Measurements from ENCODE around the gene ZMYND8. TPM values are rescaled to one million over a fixed set of nuclear protein-coding genes. Genes with fewer than 3 reads are reported as not detected.
A peak's percentile ranks its signal among the peaks of the same experiment; 100 is the strongest.

The ZMYND8 gene
- total RNA-seq, 1 donor from 2014 or later, result 45.7 TPM

GRCh38 chr20:47354714-47355488 lies 1.6 kb downstream of the ZMYND8 start:
- peak overlapping the region; percentile 98 for H3K27ac ChIP-seq
- H3K36me3 ChIP-seq, result no peaks in the 10 kb centered on the region
- H3K4me3 ChIP-seq, result peak overlapping the region; percentile 37
- TF ChIP-seq CTCF (IDR thresholded peaks at IDR 0.05), result no peak
- no peaks in the 10 kb centered on the region for H3K27me3 ChIP-seq
- ATAC-seq (no peak), DNase-seq (no peak)
- H3K4me1 ChIP-seq, result peaks cover 100% of the 10 kb centered on the region
- H3K9me3 ChIP-seq, result no peaks in the 10 kb centered on the region
- intact Hi-C loops (cut with DNase I), result loop anchor here (5.0 kb wide), 1 partner anchor 38 kb away; no protein-coding TSS in a partner anchor

- ATAC-seq, result no peak
- DNase-seq, result no peak
- H3K27ac ChIP-seq, result peak overlapping the region; percentile 98
- no peaks in the 10 kb centered on the region for H3K36me3 ChIP-seq
- no peak for TF ChIP-seq CTCF (IDR thresholded peaks at IDR 0.05)
- peaks cover 100% of the 10 kb centered on the region for H3K4me1 ChIP-seq
- intact Hi-C loops (cut with DNase I), result no loop called here
- H3K4me3 ChIP-seq, result peak overlapping the region; percentile 37
- no peaks in the 10 kb centered on the region for H3K27me3 ChIP-seq
- H3K9me3 ChIP-seq, result no peaks in the 10 kb centered on the region
Measured at GRCh38 chr20:47354464-47354713, 2.1 kb downstream of the ZMYND8 start.

GRCh38 chr20:47353692-47354463 lies 2.6 kb downstream of the ZMYND8 start:
- H3K4me1 ChIP-seq, result peaks cover 100% of the 10 kb centered on the region
- H3K36me3 ChIP-seq, result no peaks in the 10 kb centered on the region
- H3K27ac ChIP-seq, result peak overlapping the region; percentile 98
- ATAC-seq, result no peak
- intact Hi-C loops (cut with DNase I), result no loop called here
- no peaks in the 10 kb centered on the region for H3K9me3 ChIP-seq
- H3K27me3 ChIP-seq, result no peaks in the 10 kb centered on the region
- no peak for TF ChIP-seq CTCF (IDR thresholded peaks at IDR 0.05)
- peak overlapping the region; percentile 37 for H3K4me3 ChIP-seq
- no peak for DNase-seq

- H3K36me3 ChIP-seq, result no peaks in the 10 kb centered on the region
- ATAC-seq, result no peak
- intact Hi-C loops (cut with DNase I), result no loop called here
- no peaks in the 10 kb centered on the region for H3K27me3 ChIP-seq
- H3K4me3 ChIP-seq, result peak overlapping the region; percentile 37
- H3K27ac ChIP-seq, result peak overlapping the region; percentile 98
- TF ChIP-seq CTCF (IDR thresholded peaks at IDR 0.05), result no peak
- peaks cover 100% of the 10 kb centered on the region for H3K4me1 ChIP-seq
- H3K9me3 ChIP-seq, result no peaks in the 10 kb centered on the region
- no peak for DNase-seq
Measured at GRCh38 chr20:47353239-47353691, 3.2 kb downstream of the ZMYND8 start.

GRCh38 chr20:47352332-47353238 lies 3.9 kb downstream of the ZMYND8 start:
- H3K27me3 ChIP-seq, result no peaks in the 10 kb centered on the region
- TF ChIP-seq CTCF (IDR thresholded peaks at IDR 0.05), result no peak
- ATAC-seq, result peak; percentile 54
- no peaks in the 10 kb centered on the region for H3K9me3 ChIP-seq
- peak overlapping the region; percentile 98 for H3K27ac ChIP-seq
- DNase-seq, result peak; percentile 78
- H3K4me3 ChIP-seq, result peak overlapping the region; percentile 30
- H3K36me3 ChIP-seq, result peaks cover under 1% of the 10 kb centered on the region
- intact Hi-C loops (cut with DNase I), result no loop called here
- peaks cover 100% of the 10 kb centered on the region for H3K4me1 ChIP-seq
